Neural cell (in vitro differentiated cells): ENCODE results near the gene HIPK1. TPM values are rescaled to one million over a fixed set of nuclear protein-coding genes. Genes with fewer than 3 reads are reported as not detected.

Experiments
- H2AFZ ChIP-seq: fragments of 200-600, 300-800 bp; sonication (generic), shearing (Covaris generic); 2 replicates; pipeline ENCODE4 v1.6.0; 2014; ENCODE audit warnings: low read depth, mild to moderate bottlenecking, antibody characterized with exemption, low read length, moderate library complexity
- H3F3A ChIP-seq: fragments of 200-600 bp; shearing (Covaris generic); 2 replicates; pipeline ENCODE4 v1.6.1; 2016; ENCODE audit warnings: mild to moderate bottlenecking, moderate library complexity, mixed read lengths, antibody characterized with exemption, low read length; ENCODE audit not compliant: insufficient read depth, poor library complexity, severe bottlenecking
- H3K27ac ChIP-seq: fragments of 200-600, 300-800 bp; sonication (generic), shearing (Covaris generic); 2 replicates; pipeline ENCODE4 v1.5.1; 2014; ENCODE audit warnings: mild to moderate bottlenecking, low read length, moderate library complexity
- H3K27me3 ChIP-seq: fragments of 300-800, 200-600 bp; sonication (generic), shearing (Covaris generic); 2 replicates; pipeline ENCODE4 v1.6.0; 2014; ENCODE audit warnings: mild to moderate bottlenecking, low read depth, low read length, moderate library complexity; ENCODE audit not compliant: insufficient read depth
- H3K36me3 ChIP-seq: fragments of 300-800, 200-600 bp; sonication (generic), shearing (Covaris generic); 2 replicates; pipeline ENCODE4 v1.5.1; 2014; ENCODE audit warnings: mild to moderate bottlenecking, antibody characterized with exemption, low read length, moderate library complexity; ENCODE audit not compliant: insufficient read depth
- H3K4me2 ChIP-seq: fragments of 300-800, 200-600 bp; sonication (generic), shearing (Covaris generic); 2 replicates; pipeline ENCODE4 v1.6.0; 2014; ENCODE audit warnings: mild to moderate bottlenecking, low read length
- H3K4me3 ChIP-seq: fragments of 300-800, 200-600 bp; sonication (generic), shearing (Covaris generic); 2 replicates; pipeline ENCODE4 v1.5.1; 2014; ENCODE audit warnings: mild to moderate bottlenecking, low read length, moderate library complexity
- H3K79me2 ChIP-seq: fragments of 200-600 bp; shearing (Covaris generic); replicated peaks from 2 replicates; pipeline ENCODE4 v1.6.0; 2014; ENCODE audit warnings: mild to moderate bottlenecking, low read length, moderate library complexity; ENCODE audit not compliant: insufficient read depth
- H3K9ac ChIP-seq: fragments of 300-800, 200-600 bp; sonication (generic), shearing (Covaris generic); 2 replicates; pipeline ENCODE4 v1.6.1; 2016; ENCODE audit warnings: mild to moderate bottlenecking, low read length, mixed read lengths
- H3K9me2 ChIP-seq: fragments of 200-600 bp; shearing (Covaris generic); 2 replicates; pipeline ENCODE4 v1.6.1; 2016; ENCODE audit warnings: mild to moderate bottlenecking, low read length, mixed read lengths; ENCODE audit not compliant: insufficient read depth
- H3K9me3 ChIP-seq: fragments of 200-600, 300-800 bp; sonication (generic), shearing (Covaris generic); 2 replicates; pipeline ENCODE4 v1.6.1; 2016; ENCODE audit warnings: mild to moderate bottlenecking, mixed run types, low read length, moderate library complexity, mixed read lengths
- H4K20me1 ChIP-seq: fragments of 200-600 bp; shearing (Covaris generic); 2 replicates; pipeline ENCODE4 v1.6.1; 2016; ENCODE audit warnings: mild to moderate bottlenecking, mixed run types; ENCODE audit not compliant: insufficient read depth
- EP300 ChIP-seq: fragments of 450-650 bp; conservative IDR thresholded peaks from 2 replicates; pipeline ENCODE4 v1.6.1; 2014; ENCODE audit warnings: antibody characterized with exemption, mild to moderate bottlenecking, moderate library complexity; ENCODE audit not compliant: poor library complexity, severe bottlenecking
- EZH2 ChIP-seq: fragments of 200-600, 300-800 bp; shearing (Covaris generic), sonication (generic); IDR thresholded peaks from 2 replicates; pipeline ENCODE4 v1.6.1; 2014; ENCODE audit warnings: antibody characterized with exemption, low read length, borderline replicate concordance, mild to moderate bottlenecking; ENCODE audit not compliant: insufficient read depth, poor library complexity, severe bottlenecking
- MXI1 ChIP-seq: fragments of 450-650 bp; conservative IDR thresholded peaks from 2 replicates; pipeline ENCODE4 v1.6.1; 2014; ENCODE audit warnings: antibody characterized with exemption, mild to moderate bottlenecking; ENCODE audit not compliant: poor library complexity, severe bottlenecking
- POLR2AphosphoS5 ChIP-seq: IDR thresholded peaks from 2 replicates; pipeline ENCODE4 v1.6.1; 2012
- RAD21 ChIP-seq: fragments of 450-650 bp; conservative IDR thresholded peaks from 2 replicates; pipeline ENCODE4 v1.6.1; 2014; ENCODE audit warnings: antibody characterized with exemption, mild to moderate bottlenecking, moderate library complexity
- SMC3 ChIP-seq: fragments of 450-650 bp; conservative IDR thresholded peaks from 2 replicates; pipeline ENCODE4 v1.6.1; 2014; ENCODE audit warnings: antibody characterized with exemption, mild to moderate bottlenecking, moderate library complexity; ENCODE audit not compliant: poor library complexity
- TAF1 ChIP-seq: IDR thresholded peaks from 2 replicates; pipeline ENCODE4 v1.6.1; 2012; ENCODE audit warnings: low read depth
- polyA plus RNA-seq: library from polyadenylated mRNA; depleted of rRNA; stranded (reverse); fragments of >200 nt; gene quantifications from 2 replicates; pipeline ENCODE4 v1.2.3, GENCODE V29; 2014
- TF ChIP-seq, protein P1 (sequence below): fragments of 450-650 bp; IDR thresholded peaks from 2 replicates; pipeline ENCODE4 v1.5.1; 2014; ENCODE audit warnings: antibody characterized with exemption, mild to moderate bottlenecking, moderate library complexity; ENCODE audit not compliant: poor library complexity, severe bottlenecking
- TF ChIP-seq, protein P2 (sequence below): IDR thresholded peaks from 2 replicates; pipeline ENCODE4 v1.6.1; 2012; ENCODE audit warnings: borderline replicate concordance

HIPK1 gene
- polyA plus RNA-seq, 1 donor from 2014 or later, result 22.9 TPM

DNA sequence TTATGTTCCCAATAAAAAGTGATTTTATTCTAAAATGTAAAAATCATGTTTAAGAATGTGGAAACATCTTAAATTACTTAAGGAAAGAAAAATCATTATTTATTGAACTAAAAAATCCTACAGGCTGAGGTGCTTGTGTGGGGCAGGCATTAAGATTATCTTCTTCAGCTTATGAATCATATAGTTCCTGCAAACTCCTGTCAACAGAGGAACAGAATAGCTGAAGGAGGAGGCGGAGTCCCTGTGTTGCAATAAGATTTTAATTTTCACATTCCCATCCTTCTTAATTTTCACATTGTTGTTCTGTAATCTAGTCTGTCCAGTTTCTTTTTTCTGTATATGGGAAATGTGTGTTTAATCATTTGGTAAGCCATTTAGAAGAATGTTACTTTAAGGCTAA is 29.6 kb downstream of the HIPK1 start:
- no peaks in the 10 kb centered on the region for H3F3A ChIP-seq
- peaks cover 5% of the 10 kb centered on the region for H3K36me3 ChIP-seq
- TF ChIP-seq POLR2AphosphoS5 (no peak), MXI1 (no peak), EZH2 (no peak), RAD21 (no peak), EP300 (no peak), TAF1 (no peak), SMC3 (no peak)
- TF ChIP-seq, protein P1, sequence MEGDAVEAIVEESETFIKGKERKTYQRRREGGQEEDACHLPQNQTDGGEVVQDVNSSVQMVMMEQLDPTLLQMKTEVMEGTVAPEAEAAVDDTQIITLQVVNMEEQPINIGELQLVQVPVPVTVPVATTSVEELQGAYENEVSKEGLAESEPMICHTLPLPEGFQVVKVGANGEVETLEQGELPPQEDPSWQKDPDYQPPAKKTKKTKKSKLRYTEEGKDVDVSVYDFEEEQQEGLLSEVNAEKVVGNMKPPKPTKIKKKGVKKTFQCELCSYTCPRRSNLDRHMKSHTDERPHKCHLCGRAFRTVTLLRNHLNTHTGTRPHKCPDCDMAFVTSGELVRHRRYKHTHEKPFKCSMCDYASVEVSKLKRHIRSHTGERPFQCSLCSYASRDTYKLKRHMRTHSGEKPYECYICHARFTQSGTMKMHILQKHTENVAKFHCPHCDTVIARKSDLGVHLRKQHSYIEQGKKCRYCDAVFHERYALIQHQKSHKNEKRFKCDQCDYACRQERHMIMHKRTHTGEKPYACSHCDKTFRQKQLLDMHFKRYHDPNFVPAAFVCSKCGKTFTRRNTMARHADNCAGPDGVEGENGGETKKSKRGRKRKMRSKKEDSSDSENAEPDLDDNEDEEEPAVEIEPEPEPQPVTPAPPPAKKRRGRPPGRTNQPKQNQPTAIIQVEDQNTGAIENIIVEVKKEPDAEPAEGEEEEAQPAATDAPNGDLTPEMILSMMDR, result no peak
- TF ChIP-seq, protein P2, sequence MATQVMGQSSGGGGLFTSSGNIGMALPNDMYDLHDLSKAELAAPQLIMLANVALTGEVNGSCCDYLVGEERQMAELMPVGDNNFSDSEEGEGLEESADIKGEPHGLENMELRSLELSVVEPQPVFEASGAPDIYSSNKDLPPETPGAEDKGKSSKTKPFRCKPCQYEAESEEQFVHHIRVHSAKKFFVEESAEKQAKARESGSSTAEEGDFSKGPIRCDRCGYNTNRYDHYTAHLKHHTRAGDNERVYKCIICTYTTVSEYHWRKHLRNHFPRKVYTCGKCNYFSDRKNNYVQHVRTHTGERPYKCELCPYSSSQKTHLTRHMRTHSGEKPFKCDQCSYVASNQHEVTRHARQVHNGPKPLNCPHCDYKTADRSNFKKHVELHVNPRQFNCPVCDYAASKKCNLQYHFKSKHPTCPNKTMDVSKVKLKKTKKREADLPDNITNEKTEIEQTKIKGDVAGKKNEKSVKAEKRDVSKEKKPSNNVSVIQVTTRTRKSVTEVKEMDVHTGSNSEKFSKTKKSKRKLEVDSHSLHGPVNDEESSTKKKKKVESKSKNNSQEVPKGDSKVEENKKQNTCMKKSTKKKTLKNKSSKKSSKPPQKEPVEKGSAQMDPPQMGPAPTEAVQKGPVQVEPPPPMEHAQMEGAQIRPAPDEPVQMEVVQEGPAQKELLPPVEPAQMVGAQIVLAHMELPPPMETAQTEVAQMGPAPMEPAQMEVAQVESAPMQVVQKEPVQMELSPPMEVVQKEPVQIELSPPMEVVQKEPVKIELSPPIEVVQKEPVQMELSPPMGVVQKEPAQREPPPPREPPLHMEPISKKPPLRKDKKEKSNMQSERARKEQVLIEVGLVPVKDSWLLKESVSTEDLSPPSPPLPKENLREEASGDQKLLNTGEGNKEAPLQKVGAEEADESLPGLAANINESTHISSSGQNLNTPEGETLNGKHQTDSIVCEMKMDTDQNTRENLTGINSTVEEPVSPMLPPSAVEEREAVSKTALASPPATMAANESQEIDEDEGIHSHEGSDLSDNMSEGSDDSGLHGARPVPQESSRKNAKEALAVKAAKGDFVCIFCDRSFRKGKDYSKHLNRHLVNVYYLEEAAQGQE, result no peak
- no peak overlapping the region for H2AFZ ChIP-seq
- H4K20me1 ChIP-seq, result no peaks in the 10 kb centered on the region
- H3K9ac ChIP-seq, result no peak overlapping the region
- H3K9me2 ChIP-seq, result no peaks in the 10 kb centered on the region
- H3K9me3 ChIP-seq, result no peaks in the 10 kb centered on the region
- H3K79me2 ChIP-seq, result no peaks in the 10 kb centered on the region
- no peaks in the 10 kb centered on the region for H3K27me3 ChIP-seq
- H3K27ac ChIP-seq, result no peak overlapping the region
- no peak overlapping the region for H3K4me2 ChIP-seq
- H3K4me3 ChIP-seq, result no peak overlapping the region

DNA sequence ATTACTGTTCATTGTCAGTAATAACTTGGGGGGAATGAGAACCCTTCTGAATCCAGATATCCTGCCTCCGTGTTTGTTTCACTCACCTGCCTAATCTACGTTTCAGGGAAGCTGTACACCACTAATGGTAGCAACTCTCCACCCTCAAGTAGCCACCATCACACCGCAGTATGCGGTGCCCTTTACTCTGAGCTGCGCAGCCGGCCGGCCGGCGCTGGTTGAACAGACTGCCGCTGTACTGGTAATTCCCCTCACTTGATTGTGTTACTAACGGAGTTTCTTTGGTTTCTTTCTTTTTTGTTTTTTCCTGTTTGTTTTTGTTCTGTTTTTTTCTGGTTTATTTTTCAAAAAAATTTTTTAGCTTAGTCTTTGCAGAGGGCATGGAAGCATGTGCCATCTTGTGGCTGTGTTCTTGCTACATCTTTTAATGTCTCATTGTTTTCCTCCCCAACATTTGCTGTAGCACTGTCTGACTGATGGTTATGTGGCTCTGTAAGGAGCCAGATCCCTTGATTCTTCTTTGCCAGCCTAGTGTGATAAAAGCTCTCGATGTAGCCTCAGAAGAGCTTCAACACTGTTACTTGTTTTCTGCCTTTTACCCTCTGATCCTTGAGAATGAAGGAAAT is 34.3 kb downstream of the HIPK1 start:
- no peak overlapping the region for H3K4me2 ChIP-seq
- H3K36me3 ChIP-seq, result peaks cover 15% of the 10 kb centered on the region
- peaks cover 4% of the 10 kb centered on the region for H3K9me3 ChIP-seq
- no peak overlapping the region for H3K27ac ChIP-seq
- no peaks in the 10 kb centered on the region for H3F3A ChIP-seq
- no peak overlapping the region for H3K4me3 ChIP-seq
- no peak for TF ChIP-seq EZH2
- no peak for TF ChIP-seq MXI1
- TF ChIP-seq RAD21, result no peak
- TF ChIP-seq TAF1, result no peak
- TF ChIP-seq EP300, result no peak
- TF ChIP-seq, protein P2, result no peak
- TF ChIP-seq SMC3, result no peak
- TF ChIP-seq, protein P1, result no peak
- no peak for TF ChIP-seq POLR2AphosphoS5
- H3K27me3 ChIP-seq, result no peaks in the 10 kb centered on the region
- no peak overlapping the region for H3K9ac ChIP-seq
- no peak overlapping the region for H2AFZ ChIP-seq
- H4K20me1 ChIP-seq, result no peaks in the 10 kb centered on the region
- H3K9me2 ChIP-seq, result no peaks in the 10 kb centered on the region
- H3K79me2 ChIP-seq, result no peaks in the 10 kb centered on the region
